ENCODE measurements around the gene CYB561A3.
A peak's percentile ranks its signal among the peaks of the same experiment; 100 is the strongest.

CYB561A3 gene

GRCh38 chr11:61332281-61332796 is 29.3 kb downstream of the CYB561A3 start:
- Mint-ChIP-seq H3K36me3 (ENCODE audit: low read depth) (peaks cover 41% of the 10 kb centered on the region), H3K9me3 (no peaks in the 10 kb centered on the region), H3K27me3 (ENCODE audit: low read depth) (no peaks in the 10 kb centered on the region), H3K4me3 (peak overlapping the region; percentile 93 to 100 (median 97)), H3K27ac (peak overlapping the region; percentile 95 to 99 (median 97)), H3K4me1 (peaks cover 67% of the 10 kb centered on the region)
- TF ChIP-seq, protein P1, sequence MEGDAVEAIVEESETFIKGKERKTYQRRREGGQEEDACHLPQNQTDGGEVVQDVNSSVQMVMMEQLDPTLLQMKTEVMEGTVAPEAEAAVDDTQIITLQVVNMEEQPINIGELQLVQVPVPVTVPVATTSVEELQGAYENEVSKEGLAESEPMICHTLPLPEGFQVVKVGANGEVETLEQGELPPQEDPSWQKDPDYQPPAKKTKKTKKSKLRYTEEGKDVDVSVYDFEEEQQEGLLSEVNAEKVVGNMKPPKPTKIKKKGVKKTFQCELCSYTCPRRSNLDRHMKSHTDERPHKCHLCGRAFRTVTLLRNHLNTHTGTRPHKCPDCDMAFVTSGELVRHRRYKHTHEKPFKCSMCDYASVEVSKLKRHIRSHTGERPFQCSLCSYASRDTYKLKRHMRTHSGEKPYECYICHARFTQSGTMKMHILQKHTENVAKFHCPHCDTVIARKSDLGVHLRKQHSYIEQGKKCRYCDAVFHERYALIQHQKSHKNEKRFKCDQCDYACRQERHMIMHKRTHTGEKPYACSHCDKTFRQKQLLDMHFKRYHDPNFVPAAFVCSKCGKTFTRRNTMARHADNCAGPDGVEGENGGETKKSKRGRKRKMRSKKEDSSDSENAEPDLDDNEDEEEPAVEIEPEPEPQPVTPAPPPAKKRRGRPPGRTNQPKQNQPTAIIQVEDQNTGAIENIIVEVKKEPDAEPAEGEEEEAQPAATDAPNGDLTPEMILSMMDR (IDR thresholded peaks at IDR 0.05; ENCODE audit: unreplicated experiment in 3 of 3), result no peak

DNA sequence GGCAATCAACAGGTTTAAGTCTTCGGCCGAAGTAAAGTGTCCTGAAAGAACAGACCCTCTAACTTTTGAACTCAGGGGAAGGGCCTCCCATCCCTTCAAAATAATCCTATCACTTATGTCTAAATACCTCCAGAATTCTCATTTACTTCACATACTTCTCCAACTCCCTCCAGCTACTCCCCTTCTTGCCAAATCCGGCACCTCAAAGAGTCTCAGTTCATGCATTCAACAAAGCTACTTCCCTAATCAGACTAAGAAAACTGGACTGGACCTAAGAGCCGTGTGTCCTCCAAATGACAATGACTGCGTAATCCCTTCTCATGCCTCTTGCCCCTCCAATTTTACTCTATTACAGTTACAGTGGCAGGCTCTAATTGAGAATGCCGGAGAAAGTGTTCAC is 30.0 kb downstream of the CYB561A3 start:
- TF ChIP-seq, protein P1 (IDR thresholded peaks at IDR 0.05; ENCODE audit: unreplicated experiment in 3 of 3), result no peak
- H3K4me1 Mint-ChIP-seq, result peaks cover 67% of the 10 kb centered on the region
- H3K36me3 Mint-ChIP-seq (ENCODE audit: low read depth), result peaks cover 43% of the 10 kb centered on the region
- H3K27ac Mint-ChIP-seq, result peak overlapping the region; percentile 95 to 99 (median 97)
- no peaks in the 10 kb centered on the region for H3K27me3 Mint-ChIP-seq (ENCODE audit: low read depth)
- peak overlapping the region; percentile 93 to 100 (median 97) for H3K4me3 Mint-ChIP-seq
- H3K9me3 Mint-ChIP-seq, result no peaks in the 10 kb centered on the region

DNA sequence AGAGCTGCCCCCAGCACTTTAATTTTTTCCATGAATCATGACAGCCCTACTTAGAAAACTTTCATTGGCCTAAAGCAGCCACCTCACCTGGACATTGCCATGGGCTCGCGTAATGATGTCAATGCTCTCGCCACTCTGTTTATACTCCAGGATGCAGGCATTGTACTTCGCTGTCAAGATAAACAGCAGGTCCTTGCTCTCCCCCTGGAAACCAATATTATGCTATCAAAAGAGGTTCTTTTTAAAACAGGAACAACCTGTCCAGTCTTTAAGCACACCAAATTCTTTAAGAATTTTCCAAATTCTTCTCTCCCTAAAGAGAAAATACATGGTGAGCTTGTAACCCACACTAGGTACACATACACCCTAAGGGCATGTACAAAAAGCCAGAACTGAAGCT is 31.8 kb downstream of the CYB561A3 start:
- no peaks in the 10 kb centered on the region for H3K9me3 Mint-ChIP-seq
- no peak overlapping the region for H3K27ac Mint-ChIP-seq
- H3K36me3 Mint-ChIP-seq (ENCODE audit: low read depth), result peaks cover 60% of the 10 kb centered on the region
- peaks cover 62% of the 10 kb centered on the region for H3K4me1 Mint-ChIP-seq
- no peaks in the 10 kb centered on the region for H3K27me3 Mint-ChIP-seq (ENCODE audit: low read depth)
- TF ChIP-seq, protein P1 (IDR thresholded peaks at IDR 0.05; ENCODE audit: unreplicated experiment in 3 of 3), result no peak
- H3K4me3 Mint-ChIP-seq, result peak overlapping the region; percentile 10 to 97 (median 35)

GRCh38 chr11:61328351-61328750 is 33.3 kb downstream of the CYB561A3 start:
- Mint-ChIP-seq H3K27me3 (ENCODE audit: low read depth) (no peaks in the 10 kb centered on the region), H3K4me1 (peaks cover 51% of the 10 kb centered on the region), H3K36me3 (ENCODE audit: low read depth) (peaks cover 72% of the 10 kb centered on the region), H3K4me3 (peak overlapping the region in 2 of 3 experiments; percentile 26 to 73), H3K27ac (peak overlapping the region; percentile 54 to 71 (median 56)), H3K9me3 (no peaks in the 10 kb centered on the region)
- TF ChIP-seq, protein P1 (IDR thresholded peaks at IDR 0.05; ENCODE audit: unreplicated experiment in 3 of 3), result no peak

GRCh38 chr11:61327669-61328071 is 34.0 kb downstream of the CYB561A3 start:
- Mint-ChIP-seq H3K36me3 (ENCODE audit: low read depth) (peaks cover 78% of the 10 kb centered on the region), H3K27ac (peak overlapping the region in 1 of 3 experiments; percentile 13), H3K27me3 (ENCODE audit: low read depth) (no peaks in the 10 kb centered on the region), H3K9me3 (no peaks in the 10 kb centered on the region), H3K4me1 (peaks cover 49% of the 10 kb centered on the region), H3K4me3 (no peak overlapping the region)
- TF ChIP-seq, protein P1 (IDR thresholded peaks at IDR 0.05; ENCODE audit: unreplicated experiment in 3 of 3), result no peak
